ENCODE data around the gene LYST. TPM values are rescaled to one million over a fixed set of nuclear protein-coding genes. Genes with fewer than 3 reads are reported as not detected.
"Not testable (repeated sequence)": the region's sequence is repeated elsewhere in the genome, so short reads cannot be mapped to it uniquely, and the experiment has no call there.

LYST gene
- total RNA-seq, 1 experiment from 2014 or later = 11.9 TPM

DNA sequence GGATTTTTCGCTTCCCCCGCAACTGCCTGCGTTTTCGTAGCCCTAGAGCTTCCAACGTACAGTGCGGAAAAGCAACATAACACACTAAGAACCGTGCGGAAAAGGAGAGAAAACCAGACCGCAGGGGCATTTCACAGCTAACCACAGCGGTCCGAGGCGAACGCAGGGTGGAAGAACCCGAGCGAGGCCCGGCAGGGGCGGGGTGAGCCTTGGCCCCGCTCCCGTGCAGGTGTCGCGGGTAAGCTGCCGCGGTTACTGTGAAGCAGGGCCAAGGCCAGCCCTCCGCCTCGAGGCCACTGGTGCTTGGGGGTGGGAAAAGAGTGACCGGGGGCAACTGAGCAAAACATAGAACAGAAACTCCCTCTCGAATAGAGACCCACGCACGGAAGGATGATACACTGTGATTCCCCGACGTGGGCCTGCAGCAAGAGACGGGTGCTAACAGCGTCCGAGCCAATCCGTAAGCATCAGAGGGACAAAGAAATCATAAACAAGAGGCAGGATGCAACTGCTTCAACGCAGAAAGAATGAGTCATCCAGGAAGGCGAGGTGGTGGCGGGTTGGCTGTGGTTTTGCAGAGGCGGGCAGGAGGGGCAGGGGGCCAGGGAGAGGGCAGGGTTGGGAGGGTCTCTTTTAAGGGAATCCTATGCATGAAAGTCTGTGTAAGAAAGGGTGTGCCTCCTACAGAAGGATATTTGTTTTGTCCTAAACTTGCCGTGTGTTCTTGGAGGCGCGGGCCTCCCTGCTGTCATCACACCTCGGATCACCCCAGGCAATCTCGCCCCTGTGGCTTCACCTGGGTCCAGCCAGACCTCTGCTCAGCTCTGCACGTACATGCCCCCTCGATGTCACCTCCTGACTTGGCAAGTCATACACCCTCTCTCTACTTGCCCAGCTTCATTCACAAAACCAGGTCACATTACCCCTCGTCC, 224.4 kb downstream of the LYST start:
- intact Hi-C loops (cut with micrococcal nuclease; ENCODE audit: unreplicated experiment) = no loop called here
- peak; percentile 71 for DNase-seq
- Mint-ChIP-seq H3K36me3 (ENCODE audit: insufficient read depth, unreplicated experiment) (peaks cover 15% of the 10 kb centered on the region), H3K27ac (ENCODE audit: unreplicated experiment) (peak overlapping the region; percentile 45), H3K4me3 (ENCODE audit: low read depth, unreplicated experiment) (peak overlapping the region; percentile 72), H3K27me3 (ENCODE audit: unreplicated experiment) (no peaks in the 10 kb centered on the region), H3K4me1 (ENCODE audit: low read depth, unreplicated experiment) (peaks cover 24% of the 10 kb centered on the region), H3K9me3 (ENCODE audit: low read depth, unreplicated experiment) (no peaks in the 10 kb centered on the region)
- TF ChIP-seq, protein P1, sequence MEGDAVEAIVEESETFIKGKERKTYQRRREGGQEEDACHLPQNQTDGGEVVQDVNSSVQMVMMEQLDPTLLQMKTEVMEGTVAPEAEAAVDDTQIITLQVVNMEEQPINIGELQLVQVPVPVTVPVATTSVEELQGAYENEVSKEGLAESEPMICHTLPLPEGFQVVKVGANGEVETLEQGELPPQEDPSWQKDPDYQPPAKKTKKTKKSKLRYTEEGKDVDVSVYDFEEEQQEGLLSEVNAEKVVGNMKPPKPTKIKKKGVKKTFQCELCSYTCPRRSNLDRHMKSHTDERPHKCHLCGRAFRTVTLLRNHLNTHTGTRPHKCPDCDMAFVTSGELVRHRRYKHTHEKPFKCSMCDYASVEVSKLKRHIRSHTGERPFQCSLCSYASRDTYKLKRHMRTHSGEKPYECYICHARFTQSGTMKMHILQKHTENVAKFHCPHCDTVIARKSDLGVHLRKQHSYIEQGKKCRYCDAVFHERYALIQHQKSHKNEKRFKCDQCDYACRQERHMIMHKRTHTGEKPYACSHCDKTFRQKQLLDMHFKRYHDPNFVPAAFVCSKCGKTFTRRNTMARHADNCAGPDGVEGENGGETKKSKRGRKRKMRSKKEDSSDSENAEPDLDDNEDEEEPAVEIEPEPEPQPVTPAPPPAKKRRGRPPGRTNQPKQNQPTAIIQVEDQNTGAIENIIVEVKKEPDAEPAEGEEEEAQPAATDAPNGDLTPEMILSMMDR (IDR thresholded peaks at IDR 0.05; ENCODE audit: unreplicated experiment) = no peak
- CTCF ChIA-PET = interaction anchor here (0.8 to 1.3 kb wide), 2 partner anchors 12 to 138 kb away, joined by 3 read pairs; partner anchors contain the start of gene B3GALNT2
- BruUV-seq (replicated peaks) = no TSS peak

DNA sequence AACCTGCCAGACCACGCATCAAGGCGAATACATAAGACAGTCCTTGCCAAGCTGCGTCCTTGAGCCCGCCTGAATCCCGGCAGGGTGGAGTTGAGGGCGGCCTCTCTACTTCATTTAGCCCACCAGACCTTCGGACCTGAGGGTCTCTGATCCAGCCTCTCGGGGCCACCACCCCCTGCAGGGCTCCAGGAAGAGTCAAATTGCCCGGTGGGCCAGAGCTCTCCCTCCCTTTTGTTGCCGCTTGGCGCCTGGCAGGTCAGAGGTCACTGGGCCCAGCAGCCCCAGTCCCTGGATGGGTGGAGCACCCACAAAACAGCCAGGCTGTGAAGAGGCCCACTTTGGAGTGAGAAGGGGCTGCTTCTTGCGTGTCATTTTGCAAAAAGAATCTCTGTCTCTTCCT, 226.1 kb downstream of the LYST start:
- Mint-ChIP-seq H3K4me3 (ENCODE audit: low read depth, unreplicated experiment) (no peak overlapping the region), H3K27me3 (ENCODE audit: unreplicated experiment) (no peaks in the 10 kb centered on the region), H3K36me3 (ENCODE audit: insufficient read depth, unreplicated experiment) (peaks cover 15% of the 10 kb centered on the region), H3K27ac (ENCODE audit: unreplicated experiment) (no peak overlapping the region), H3K9me3 (ENCODE audit: low read depth, unreplicated experiment) (no peaks in the 10 kb centered on the region), H3K4me1 (ENCODE audit: low read depth, unreplicated experiment) (peaks cover 24% of the 10 kb centered on the region)
- BruUV-seq (replicated peaks) = no TSS peak
- TF ChIP-seq, protein P1 (IDR thresholded peaks at IDR 0.05; ENCODE audit: unreplicated experiment) = no peak
- intact Hi-C loops (cut with micrococcal nuclease; ENCODE audit: unreplicated experiment) = no loop called here
- DNase-seq = no peak
- CTCF ChIA-PET = no interaction called here

GRCh38 chr1:235639226-235640205, 227.2 kb downstream of the LYST start:
- no peaks in the 10 kb centered on the region for H3K27me3 Mint-ChIP-seq (ENCODE audit: unreplicated experiment)
- peaks cover 24% of the 10 kb centered on the region for H3K4me1 Mint-ChIP-seq (ENCODE audit: low read depth, unreplicated experiment)
- DNase-seq = no peak
- H3K9me3 Mint-ChIP-seq (ENCODE audit: low read depth, unreplicated experiment) = no peaks in the 10 kb centered on the region
- no peak overlapping the region for H3K27ac Mint-ChIP-seq (ENCODE audit: unreplicated experiment)
- peaks cover 15% of the 10 kb centered on the region for H3K36me3 Mint-ChIP-seq (ENCODE audit: insufficient read depth, unreplicated experiment)
- CTCF ChIA-PET = no interaction called here
- intact Hi-C loops (cut with micrococcal nuclease; ENCODE audit: unreplicated experiment) = no loop called here
- no TSS peak for BruUV-seq (replicated peaks)
- no peak overlapping the region for H3K4me3 Mint-ChIP-seq (ENCODE audit: low read depth, unreplicated experiment)
- TF ChIP-seq, protein P1 (IDR thresholded peaks at IDR 0.05; ENCODE audit: unreplicated experiment) = no peak

DNA sequence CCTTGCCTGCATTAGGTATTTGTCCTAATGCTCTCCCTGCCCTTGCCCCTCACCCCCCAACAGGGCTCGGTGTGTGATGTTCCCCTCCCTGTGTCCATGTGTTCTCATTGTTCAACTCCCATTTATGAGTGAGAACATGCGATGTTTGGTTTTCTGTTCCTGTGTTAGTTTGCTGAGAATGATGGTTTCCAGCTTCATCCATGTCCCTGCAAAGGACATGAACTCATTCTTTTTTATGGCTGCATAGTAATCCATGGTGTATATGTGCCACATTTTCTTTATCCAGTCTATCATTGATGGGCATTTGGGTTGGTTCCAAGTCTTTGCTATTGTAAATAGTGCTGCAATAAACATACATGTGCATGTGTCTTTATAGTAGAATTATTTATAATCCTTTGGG, 228.1 kb downstream of the LYST start:
- H3K27me3 Mint-ChIP-seq (ENCODE audit: unreplicated experiment); H3K9me3 Mint-ChIP-seq (ENCODE audit: low read depth, unreplicated experiment); H3K4me3 Mint-ChIP-seq (ENCODE audit: low read depth, unreplicated experiment); H3K27ac Mint-ChIP-seq (ENCODE audit: unreplicated experiment); DNase-seq; intact Hi-C loops (cut with micrococcal nuclease; ENCODE audit: unreplicated experiment); BruUV-seq (replicated peaks): not testable (repeated sequence)
- peaks cover 22% of the 10 kb centered on the region for H3K4me1 Mint-ChIP-seq (ENCODE audit: low read depth, unreplicated experiment)
- peaks cover 15% of the 10 kb centered on the region for H3K36me3 Mint-ChIP-seq (ENCODE audit: insufficient read depth, unreplicated experiment)
- CTCF ChIA-PET = interaction anchor here (0.7 to 1.0 kb wide), 2 partner anchors 10 to 1474 kb away, joined by 3 read pairs; no protein-coding TSS in a partner anchor

Measured in Calu3 (cell line).